RWPE1 (cell line): ENCODE measurements around the gene OVCA2.

Experiments used
- CTCF ChIA-PET: fragments of 350-600 bp; sonication (Branson Sonifier 250); formaldehyde crosslinking; extraction: SDS; loops from one replicate; lab custom pipeline; 2021; lab: Yijun Ruan, JAX
- POLR2A ChIA-PET: fragments of 400-600 bp; formaldehyde crosslinking; extraction: SDS; loops from one replicate; lab custom pipeline; 2020; ENCODE audit warnings: antibody characterized with exemption; ENCODE audit not compliant: low non-redundant PET; lab: Yijun Ruan, JAX
- DNase-seq: peaks from one replicate; pipeline ENCODE4 v3.0.0; 2012; ENCODE audit warnings: low spot score
- H3K27ac ChIP-seq: fragments of 450-650 bp; 2 replicates; pipeline ENCODE4 v1.5.1; 2017
- TF ChIP-seq, protein P1 (sequence below): fragments of 450-650 bp; conservative IDR thresholded peaks from 2 replicates; pipeline ENCODE4 v1.5.1; 2017; ENCODE audit warnings: low read depth, mild to moderate bottlenecking

OVCA2 gene

DNA sequence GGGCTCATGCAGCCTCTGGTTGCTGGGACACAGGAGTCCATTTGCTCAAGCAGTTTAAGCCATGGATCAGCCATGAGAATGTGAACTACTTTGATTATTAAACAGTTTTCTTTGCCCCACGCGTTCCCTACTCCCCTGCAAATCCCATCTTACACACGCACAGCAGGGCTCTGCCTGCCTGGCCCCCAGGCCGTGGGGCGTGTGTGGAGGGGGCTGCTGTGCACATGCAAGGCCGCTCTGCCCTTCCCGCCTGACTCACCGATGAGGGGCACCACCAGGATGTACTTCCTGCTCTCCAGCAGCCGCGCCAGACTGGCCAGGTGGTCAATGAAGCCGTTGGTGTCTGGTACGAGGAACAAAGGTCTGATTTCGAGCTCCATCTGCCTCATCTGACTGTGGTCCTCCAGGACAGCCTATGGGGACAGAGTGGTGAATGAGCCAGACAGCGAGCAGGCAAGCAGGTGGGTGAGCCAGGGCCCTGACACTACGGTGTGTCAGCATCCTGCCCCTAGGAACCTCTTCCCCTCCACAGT is 26.8 kb downstream of the OVCA2 start:
- CTCF ChIA-PET = no interaction called here
- TF ChIP-seq, protein P1, sequence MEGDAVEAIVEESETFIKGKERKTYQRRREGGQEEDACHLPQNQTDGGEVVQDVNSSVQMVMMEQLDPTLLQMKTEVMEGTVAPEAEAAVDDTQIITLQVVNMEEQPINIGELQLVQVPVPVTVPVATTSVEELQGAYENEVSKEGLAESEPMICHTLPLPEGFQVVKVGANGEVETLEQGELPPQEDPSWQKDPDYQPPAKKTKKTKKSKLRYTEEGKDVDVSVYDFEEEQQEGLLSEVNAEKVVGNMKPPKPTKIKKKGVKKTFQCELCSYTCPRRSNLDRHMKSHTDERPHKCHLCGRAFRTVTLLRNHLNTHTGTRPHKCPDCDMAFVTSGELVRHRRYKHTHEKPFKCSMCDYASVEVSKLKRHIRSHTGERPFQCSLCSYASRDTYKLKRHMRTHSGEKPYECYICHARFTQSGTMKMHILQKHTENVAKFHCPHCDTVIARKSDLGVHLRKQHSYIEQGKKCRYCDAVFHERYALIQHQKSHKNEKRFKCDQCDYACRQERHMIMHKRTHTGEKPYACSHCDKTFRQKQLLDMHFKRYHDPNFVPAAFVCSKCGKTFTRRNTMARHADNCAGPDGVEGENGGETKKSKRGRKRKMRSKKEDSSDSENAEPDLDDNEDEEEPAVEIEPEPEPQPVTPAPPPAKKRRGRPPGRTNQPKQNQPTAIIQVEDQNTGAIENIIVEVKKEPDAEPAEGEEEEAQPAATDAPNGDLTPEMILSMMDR = no peak
- POLR2A ChIA-PET = no interaction called here
- DNase-seq = no peak
- H3K27ac ChIP-seq = peak overlapping the region; percentile 51

DNA sequence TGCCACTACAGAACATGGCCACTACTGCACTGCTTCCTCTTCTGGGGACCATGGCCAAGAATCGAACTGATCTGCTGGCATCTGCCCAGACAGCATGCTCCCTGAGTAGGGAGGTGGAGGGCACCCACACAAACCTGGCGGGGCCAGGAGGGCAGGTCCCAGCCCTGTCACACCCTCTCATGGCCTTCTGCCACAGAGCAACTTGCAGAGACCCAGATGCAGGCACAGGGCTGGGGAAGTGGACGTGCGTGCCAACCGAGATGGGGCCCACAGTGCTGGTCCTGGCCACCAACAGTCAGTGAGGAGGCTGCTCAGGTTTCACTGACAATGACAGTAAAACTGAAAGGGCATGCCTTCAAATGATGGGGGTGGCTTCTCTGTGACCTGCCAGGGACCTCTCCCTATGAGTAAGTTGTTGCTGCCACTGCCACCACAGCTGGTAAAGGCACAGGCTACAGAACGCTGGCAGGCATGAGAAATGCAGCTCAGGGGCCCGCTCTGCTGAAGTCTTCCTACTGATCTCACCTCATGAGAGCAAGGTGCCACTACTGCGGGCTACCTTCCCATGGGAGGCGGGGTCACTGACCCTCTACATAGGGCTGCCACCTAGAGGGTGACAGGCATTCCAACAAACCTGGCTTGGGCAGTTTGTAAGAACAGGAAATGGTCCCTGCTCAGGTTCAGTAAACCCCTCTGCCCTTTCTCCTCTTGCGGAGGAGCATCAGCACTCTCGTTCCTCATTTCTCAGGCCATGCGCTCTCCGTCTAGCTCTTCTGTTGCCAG is 28.6 kb downstream of the OVCA2 start:
- H3K27ac ChIP-seq = peak overlapping the region; percentile 26
- TF ChIP-seq, protein P1 = no peak
- DNase-seq = no peak
- POLR2A ChIA-PET = no interaction called here
- CTCF ChIA-PET = interaction anchor here (0.9 kb wide), 1 partner anchor 21 kb away, joined by 3 read pairs; no protein-coding TSS in a partner anchor

DNA sequence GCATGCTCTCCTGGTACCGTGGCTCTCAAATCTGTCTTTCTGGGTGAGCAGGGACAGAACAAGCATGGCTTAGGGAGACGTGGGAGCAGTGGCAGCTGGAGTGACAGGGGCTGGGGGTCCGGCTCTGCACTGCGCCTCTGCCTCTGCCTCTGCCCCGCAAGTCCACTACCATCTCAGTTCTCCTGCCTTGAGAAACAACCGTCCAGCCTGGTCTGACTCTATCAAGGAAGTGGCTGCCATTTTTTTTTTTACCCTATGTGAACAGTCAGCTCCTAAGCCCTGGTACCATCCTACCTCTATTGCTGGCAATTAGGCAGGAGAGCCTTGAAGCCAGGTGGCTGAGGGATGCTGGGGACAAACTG is 29.2 kb downstream of the OVCA2 start:
- CTCF ChIA-PET = interaction anchor here (0.9 kb wide), 1 partner anchor 20 kb away, joined by 3 read pairs; no protein-coding TSS in a partner anchor
- no peak for DNase-seq
- TF ChIP-seq, protein P1 = no peak
- H3K27ac ChIP-seq = peak overlapping the region; percentile 26; the same call in 1 of the 2 replicates
- POLR2A ChIA-PET = no interaction called here

DNA sequence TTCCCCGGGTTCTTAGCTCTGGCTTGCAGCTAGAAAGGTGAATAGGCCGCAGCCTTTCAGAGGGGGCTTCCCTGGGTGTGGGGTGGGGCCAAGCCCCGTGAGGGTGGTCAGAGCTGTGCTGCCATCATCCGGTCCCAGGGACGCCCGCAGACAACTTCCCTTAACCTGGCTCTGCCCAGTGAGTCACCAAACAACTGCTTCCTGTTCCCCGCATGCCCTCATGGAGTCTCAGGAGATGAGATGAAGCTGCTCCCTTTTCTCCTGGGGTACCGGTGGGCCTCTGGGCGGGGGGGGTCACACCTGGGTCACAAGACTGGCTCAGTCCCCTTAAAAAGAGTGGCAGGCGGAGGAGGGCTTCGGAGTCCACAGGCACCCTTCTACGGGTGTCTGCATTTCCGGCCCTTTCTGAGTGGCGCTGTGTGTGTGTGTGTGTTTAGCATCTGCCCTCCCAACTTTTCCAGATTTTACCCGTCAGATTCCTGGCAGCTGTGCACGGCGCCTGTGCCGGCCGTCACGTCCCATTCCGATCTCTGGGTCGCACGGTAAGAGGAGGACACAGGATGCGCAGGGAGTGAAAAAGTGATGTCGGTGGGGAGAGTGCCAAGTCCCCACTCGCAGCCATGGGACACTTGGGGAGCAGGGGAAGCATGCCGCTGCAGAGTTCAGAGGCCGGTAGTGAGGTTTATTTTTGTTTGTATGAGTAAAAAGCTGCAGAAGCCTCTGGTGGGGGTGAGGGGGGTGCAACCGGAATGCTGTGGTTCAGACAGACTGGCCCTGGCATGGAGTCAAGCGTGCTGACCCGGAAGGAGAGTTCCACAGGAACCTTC is 29.8 kb downstream of the OVCA2 start:
- peak overlapping the region; percentile 27; the same call in 1 of the 2 replicates for H3K27ac ChIP-seq
- ChIA-PET POLR2A (no interaction called here), CTCF (interaction anchor here (0.6 to 0.9 kb wide), 2 partner anchors 19 to 181 kb away, joined by 3 to 4 read pairs; no protein-coding TSS in a partner anchor)
- TF ChIP-seq, protein P1 = no peak
- DNase-seq = no peak

DNA sequence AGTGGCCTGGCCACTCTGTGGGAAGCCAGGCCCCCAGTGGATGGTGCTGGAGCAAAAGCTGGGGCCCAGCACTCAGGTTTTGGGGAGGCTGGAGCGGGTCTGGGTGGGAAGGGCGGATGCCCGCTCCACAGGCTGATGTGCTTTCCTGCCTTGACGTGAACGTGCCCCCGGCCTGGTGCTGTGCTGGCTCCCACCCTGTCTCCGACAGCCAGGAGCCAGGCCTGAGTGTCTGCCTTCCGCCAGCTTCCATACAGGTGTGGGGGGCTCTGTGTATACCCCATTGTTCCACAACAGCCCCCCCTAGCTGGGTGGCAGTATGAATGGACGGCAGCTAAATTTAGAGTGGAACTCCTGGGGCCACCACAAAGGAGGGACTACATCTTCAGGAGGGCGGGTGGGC is 33.1 kb downstream of the OVCA2 start:
- TF ChIP-seq, protein P1 = no peak
- CTCF ChIA-PET = no interaction called here
- POLR2A ChIA-PET = no interaction called here
- H3K27ac ChIP-seq = peak overlapping the region; percentile 76
- DNase-seq = no peak
